Stimulated activated CD4-positive, alpha-beta T cell treated with anti-CD3 and anti-CD28 coated beads, Interleukin-1b, Interleukin-23, amount 100 ng/mL, for 48 hours (primary cell): Measurements from ENCODE around the gene DBF4B.

Experiments
- DNase-seq: peaks from one replicate; pipeline ENCODE4 v3.0.0-alpha.2; 2020

Gene DBF4B

GRCh38 chr17:44761932-44762810 lies 53.7 kb downstream of the DBF4B start:
- no peak for DNase-seq

GRCh38 chr17:44763170-44763569 lies 54.7 kb downstream of the DBF4B start:
- DNase-seq, result no peak

- DNase-seq, result no peak
These were observed 57.5 kb downstream of the DBF4B start for GRCh38 chr17:44765965-44766364.

DNA sequence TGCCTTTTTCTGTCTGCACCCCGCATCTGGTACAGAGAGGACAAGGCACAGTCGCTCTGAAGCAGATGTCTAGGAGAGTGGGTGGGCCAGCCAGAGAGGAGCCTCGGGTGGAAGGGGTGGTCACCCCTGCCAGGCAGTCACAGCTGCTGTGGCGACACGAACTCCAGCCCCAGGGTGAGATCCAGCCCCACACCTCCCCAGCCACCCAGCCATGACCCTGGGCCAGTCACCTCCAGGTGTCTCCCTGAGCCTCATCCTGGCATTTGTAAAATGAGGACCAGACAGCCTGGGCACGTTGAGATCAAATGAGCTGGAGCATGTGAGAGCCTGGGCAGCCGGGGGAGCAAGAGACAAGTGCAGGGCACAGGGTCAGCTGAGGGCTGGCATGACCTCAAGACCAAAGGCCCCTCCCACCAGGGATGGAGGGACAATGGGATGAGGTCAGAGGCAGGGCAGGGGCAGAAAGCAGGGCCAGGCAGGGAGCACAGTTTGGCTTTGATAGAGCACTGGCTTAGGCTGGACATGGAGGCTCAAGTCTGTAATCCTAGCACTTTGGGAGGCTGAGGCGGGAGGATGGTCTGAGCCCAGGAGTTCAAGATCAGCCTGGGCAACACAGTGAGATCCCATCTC lies 58.1 kb downstream of the DBF4B start:
- DNase-seq, result no peak

GRCh38 chr17:44767493-44767892 lies 59.0 kb downstream of the DBF4B start:
- no peak for DNase-seq

DNA sequence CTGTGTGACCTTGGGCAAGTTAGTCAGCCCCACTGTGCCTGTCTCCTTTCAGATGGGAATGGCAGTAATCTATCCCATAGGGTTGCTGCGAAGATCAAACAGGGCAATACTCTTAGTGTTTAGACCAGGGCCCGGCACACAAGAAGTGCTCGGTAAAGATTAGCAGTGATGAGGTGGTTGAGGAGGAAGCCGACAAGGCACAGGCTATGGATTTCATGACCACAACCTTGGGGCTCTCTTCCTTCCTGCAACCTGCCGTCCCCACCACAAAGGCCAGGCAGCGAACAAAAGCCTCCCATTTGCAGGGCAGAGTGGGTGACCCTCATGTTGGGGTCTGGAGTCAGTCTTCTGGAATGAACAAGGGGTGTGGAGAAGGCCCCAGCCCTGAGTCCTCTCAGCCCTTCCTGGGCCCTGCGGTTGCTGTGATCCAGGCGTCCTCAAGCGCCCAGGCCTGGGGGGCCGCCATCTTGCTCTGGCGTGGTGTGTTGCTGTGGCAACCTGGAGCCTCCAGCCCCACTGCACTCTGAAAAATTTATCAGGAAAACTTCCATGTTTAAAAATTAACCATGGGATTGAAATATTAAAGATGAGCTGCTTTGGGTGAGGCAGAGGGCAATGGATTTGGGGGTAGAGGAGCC lies 60.2 kb downstream of the DBF4B start:
- no peak for DNase-seq

- no peak for DNase-seq
These were observed 60.8 kb downstream of the DBF4B start for GRCh38 chr17:44769230-44769629.

- DNase-seq, result no peak
These were observed 61.2 kb downstream of the DBF4B start for GRCh38 chr17:44769647-44770084.

DNA sequence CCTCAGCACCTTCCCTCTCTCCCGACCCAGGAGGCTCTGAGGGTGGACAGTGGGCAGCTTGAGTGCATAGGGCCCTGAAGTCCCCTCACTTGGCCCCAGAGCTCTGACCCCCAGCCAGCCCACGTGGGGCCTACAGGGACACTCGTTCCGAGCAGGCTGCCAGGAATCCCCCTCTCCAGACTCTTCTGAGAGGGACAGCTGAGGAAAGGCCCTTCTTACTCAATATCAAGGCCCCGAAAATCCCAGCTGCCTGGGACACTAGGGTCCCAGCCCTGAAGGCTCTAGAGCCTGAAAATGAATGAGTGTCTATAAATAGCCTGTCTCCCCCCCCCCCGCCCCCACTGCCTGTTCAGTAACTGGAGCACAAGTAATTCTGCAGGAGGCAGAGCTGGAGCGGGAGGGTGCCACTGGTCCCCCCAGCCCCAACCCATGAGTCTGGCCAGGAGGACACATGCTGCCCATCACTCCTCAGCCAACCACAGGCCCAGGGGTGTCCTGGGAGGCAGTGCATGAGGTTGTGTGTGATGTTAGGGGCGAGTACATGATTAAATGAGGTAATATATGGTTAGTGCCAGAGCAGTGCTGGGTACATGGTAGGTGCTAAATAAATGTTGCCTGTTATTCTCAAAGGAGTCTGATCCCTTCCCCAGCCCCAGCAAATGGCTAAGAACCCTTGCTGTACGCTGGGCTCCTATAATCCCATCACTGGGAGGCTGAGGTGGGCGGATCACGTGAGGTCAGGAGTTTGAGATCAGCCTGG lies 61.9 kb downstream of the DBF4B start:
- DNase-seq, result no peak

GRCh38 chr17:44772308-44773045 lies 64.0 kb downstream of the DBF4B start:
- DNase-seq, result no peak

DNA sequence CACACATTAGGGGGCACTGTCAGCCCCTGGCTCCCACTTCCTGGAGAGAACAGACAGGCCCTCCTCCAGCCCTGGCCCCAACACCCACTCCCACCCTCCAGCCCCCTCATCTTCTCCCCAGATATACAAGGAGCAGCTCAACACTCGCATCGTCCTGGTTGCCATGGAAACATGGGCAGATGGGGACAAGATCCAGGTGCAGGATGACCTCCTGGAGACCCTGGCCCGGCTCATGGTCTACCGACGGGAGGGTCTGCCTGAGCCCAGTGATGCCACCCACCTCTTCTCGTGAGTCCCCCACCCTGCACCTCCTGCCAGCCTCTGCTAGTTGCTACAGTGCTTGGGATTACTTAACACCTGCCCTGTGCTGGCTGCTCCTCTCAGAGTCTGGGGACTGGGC lies 64.7 kb downstream of the DBF4B start:
- no peak for DNase-seq

GRCh38 chr17:44774271-44775135 lies 66.0 kb downstream of the DBF4B start:
- DNase-seq, result peak; percentile 84

GRCh38 chr17:44775136-44775837 lies 66.8 kb downstream of the DBF4B start:
- DNase-seq, result peak; percentile 98

- no peak for DNase-seq
These were observed 67.6 kb downstream of the DBF4B start for GRCh38 chr17:44775838-44776621.

DNA sequence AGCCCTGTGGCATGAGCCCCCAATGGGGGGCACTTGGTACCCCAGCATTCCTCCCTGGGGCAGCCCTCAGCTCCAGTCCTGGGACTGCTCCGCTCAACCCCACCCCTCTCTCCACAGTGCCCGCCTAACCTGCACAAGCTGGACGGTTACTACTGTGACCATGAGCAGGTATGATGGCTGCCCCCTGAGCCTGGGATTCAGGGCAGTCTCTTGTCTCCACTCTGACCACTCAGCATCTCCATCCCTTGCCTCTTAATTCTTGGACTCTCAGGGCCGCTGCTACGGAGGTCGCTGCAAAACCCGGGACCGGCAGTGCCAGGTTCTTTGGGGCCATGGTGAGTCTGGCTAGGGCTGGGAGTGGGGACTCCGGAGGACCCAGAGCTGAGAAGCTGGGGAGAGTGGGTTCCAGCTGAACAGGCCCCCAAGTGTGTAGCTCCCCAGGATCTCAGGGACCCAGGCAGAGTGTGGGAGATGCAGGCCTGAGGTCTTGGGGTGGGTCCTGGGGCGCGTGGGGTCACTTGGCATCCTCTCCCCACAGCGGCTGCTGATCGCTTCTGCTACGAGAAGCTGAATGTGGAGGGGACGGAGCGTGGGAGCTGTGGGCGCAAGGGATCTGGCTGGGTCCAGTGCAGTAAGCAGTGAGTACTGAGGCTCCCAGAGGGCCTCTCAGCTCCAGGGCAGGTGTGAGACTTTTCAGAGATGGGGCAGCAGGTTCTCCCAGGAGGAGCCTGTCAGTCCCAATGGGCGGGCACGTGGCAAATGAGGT lies 68.3 kb downstream of the DBF4B start:
- DNase-seq, result no peak

DNA sequence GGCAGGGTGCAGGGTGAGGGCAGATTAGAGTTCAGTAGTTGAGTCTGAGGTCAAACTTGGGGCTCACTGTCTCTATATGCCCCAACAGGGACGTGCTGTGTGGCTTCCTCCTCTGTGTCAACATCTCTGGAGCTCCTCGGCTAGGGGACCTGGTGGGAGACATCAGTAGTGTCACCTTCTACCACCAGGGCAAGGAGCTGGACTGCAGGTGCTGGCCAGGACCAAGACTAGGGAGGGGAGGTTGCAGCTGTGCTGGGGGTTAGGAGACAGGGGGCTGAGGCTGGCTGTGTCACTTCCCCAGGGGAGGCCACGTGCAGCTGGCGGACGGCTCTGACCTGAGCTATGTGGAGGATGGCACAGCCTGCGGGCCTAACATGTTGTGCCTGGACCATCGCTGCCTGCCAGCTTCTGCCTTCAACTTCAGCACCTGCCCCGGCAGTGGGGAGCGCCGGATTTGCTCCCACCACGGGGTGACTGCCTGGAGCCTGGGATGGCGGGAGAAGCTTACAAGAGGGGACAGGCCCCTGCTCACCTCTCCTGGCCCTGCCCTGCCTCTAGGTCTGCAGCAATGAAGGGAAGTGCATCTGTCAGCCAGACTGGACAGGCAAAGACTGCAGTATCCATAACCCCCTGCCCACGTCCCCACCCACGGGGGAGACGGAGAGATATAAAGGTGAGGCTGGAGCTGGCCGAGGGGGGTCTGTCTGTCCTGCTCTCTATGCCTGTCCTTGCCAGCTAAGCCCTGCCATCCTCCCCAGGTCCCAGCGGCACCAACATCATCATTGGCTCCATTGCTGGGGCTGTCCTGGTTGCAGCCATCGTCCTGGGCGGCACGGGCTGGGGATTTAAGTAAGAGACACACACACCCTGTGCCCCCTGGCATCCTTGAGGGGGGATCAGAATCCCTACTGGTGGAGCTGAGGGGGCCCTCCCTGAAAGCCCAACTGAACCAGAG lies 69.2 kb downstream of the DBF4B start:
- no peak for DNase-seq

DNA sequence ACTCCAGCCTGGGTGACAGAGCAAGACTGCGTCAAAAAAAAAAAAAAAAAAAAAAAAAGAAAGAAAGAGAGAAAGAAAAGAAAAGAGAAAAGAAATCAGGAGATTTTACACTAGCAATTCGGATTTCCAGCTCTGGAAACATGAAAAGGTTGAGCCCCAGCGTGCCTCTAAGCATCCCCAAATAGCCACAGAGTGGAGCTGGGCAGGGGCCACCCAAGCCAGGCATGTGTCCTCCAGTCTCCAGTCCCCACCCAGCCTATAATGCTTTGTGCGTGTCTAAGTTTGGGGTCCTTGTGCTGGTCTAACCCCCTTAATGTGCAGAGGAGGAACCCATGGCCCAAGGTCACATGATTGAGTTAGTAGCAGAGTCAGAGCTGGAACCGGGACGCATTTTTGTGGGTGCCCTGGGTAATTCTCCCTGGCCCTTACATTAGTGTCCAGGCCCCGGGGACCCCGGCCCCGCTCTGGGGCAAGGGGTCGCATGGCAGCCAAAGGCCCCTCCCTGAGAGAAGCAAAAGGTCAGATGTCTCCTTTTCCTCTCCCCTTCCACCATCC lies 70.3 kb downstream of the DBF4B start:
- DNase-seq, result no peak
